HG02870 (cell line): ENCODE data around the gene BRD2.
"Not testable (repeated sequence)": the region's sequence is repeated elsewhere in the genome, so short reads cannot be mapped to it uniquely, and the experiment has no call there.

Source experiments
- ATAC-seq: cut with Tn5 transposase; IDR thresholded peaks from one replicate; pipeline ENCODE4 v1.9.1; 2021; ENCODE audit warnings: mild to moderate bottlenecking, moderate library complexity; ENCODE audit not compliant: unreplicated experiment

The BRD2 gene

DNA sequence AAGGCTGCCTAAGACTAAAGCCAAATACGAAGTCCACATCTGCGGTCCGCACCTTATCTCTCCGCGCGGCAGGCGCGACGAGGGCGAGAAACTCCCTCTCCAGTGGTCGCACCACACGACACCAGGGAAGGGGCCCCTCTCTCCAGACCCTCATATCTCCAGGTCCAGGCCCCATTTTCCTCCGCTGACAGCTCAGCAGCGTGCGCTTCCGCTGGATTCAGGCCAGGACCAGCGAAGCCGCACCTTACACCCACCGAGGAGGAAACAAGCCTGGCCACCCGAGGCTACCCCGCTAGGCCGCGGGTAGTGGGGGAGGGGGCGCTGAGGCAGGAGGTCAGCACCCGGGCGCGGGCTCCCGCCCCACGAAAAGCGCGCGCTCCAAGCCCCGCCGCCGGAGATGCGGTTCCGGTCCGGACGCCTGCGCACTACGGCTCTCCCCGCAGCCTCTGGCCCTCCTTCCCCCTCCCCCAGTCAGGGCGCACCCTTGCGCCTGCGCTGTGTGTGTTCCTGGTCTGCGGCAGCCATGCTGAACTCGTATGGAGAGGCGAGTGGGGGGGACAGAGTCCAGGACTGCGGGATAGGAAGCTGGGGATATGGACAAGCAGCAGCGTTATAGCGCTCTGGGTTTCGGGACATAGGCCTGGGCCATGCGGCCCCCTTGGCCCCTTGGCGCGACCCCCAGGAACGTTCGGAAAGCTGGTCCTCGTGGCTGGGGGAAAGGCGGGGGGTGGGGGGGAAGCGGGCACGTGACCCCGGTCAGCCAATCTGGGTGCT is at the start of gene BRD2:
Gene BRD2 (plus strand): TSS at position 502 of the 774 bp plus-strand sequence. CDS start 4,305 bp downstream, outside the sequence.
- peak; percentile 33 for ATAC-seq

DNA sequence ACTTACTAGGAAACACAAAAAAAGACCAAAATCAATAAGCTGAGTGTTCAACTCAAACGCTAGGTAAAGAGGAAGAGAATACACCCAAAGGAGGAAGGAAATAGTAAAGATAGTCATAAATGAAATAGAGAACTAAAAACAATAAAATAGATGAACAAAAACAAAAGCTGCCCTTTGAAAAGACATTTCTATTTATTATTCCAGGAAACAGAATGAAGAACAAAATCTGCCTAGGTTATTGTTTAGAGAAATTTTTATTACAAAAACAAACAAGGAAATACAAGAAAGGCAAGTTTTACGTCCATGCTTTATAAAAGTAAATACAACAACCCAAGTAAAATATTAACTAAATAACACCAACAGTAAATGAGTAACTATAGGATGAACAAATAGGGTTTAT is 47.7 kb upstream of the BRD2 start:
- ATAC-seq: no peak

DNA sequence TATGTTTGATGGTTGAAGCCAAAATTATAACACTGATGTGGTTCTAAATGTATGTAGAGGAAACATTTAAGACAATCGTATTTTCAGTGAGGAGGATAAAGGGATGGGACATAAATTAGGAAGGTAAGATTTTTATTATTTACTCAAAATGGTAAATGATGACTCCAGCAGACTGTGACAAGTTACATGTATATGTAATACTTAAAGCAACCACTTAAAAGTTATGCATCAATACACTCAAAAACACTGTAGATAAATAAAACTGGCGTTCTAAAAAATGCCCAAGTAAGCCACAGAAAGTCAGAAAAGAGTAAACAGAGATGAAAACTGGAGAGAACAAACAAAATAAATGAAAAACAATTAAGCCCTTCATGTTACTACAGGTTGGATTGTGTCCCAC is 46.3 kb upstream of the BRD2 start:
- ATAC-seq: no peak

DNA sequence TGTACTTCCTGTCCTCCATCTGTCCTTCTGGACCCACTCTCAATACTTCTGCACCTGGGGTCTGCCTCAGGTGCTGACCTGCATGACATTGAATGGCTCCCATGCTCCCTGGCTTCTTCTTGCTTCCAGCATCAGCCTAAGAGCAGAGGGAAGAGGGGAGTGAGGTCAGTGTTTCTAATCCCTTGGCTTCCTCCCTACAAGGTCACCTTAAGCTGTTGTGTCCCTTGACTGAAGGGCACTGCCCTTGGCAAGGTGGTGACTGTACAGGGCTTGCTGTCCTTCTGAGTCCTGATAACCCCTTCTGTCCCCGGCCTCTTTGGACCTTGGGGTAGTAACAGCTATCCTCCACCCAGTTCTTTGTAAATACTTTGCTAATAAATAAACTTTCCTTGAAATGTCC is 37.2 kb upstream of the BRD2 start:
- ATAC-seq: no peak

DNA sequence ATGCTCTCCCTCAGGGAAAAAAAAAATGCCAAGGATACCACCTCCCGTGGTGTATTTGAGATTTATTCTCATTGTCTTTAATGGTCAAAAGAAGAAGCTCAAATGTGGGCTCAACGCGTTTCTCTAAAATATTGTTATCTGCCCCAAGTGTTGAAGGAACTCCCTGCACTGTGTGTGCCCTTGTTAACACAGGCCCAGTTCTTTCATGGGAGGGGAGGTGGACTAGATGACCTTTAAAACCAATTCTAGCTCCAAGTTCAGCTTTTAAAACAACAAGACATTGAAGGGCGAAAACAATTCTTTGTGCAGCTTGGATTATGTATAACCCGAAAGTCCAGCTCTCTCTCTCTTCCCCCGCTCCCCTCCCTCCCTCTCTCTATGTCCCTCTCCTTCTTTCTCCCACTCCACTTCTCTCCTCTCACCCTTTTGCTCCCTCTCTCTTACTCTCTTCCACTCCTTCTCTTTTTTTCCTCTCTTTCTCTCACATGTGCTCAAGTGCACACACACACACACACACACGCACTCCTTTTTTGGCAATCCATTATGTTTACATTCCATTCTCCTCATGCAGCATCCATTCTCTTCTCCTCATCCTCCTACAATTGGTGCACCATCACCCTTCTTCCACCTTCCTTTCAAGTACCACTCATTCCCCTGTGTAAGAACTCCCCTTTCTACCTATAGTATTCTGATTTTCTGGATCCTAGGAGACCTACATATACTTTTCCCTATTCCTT is 36.1 kb upstream of the BRD2 start:
- no peak for ATAC-seq

DNA sequence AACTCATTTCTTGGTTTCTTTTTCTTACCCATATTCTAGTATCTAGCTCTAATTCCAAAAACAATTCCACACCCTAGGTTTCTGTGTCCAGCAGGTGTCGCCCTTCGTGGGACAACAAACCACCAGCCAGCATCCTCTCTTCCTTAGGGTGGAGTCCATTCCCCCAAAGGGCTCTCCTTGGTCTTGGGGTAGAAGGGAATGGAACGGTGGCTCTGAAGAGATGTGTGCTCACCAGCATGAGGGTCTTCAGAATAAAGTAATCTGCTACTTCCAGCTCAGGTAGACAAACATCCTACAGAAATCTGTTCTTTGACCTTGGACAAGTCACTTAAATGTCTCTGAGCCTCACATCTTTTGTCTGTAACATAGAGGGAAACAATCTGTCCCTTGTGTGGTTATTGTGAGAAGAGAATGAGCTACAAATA is 34.7 kb upstream of the BRD2 start:
- ATAC-seq: no peak

DNA sequence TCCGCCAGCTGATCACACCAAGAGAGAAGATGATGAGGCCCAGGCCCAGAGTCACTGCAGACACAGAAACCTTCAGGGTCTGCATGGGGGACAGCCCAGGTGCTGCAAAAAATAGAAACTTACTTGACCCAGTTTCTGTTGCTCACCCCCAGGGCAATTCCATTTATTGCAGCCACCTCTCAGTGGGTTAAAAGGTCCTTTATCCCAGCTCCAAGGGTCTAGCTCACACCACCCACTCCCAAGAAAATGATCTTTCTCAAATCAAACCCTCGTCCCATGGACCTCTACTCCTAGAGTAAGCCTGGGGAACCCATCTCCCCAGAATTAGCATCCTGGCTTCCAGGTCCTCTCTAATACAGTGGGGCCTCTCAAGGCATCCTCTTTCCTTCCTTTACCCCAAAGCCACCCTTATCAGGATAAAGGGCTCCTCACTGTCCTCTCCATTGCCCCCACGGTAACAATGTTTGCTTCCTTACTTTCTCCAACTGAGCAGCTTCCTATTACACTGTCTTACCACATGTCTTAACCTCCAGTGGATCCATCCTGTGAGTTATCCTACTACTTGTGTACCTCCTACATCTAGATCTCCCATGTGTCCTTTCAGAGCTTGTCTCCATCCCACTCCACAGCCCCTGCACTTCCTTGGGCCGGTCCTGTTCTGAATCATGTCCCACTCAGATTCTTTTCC is 32.7 kb upstream of the BRD2 start:
- ATAC-seq: no peak

DNA sequence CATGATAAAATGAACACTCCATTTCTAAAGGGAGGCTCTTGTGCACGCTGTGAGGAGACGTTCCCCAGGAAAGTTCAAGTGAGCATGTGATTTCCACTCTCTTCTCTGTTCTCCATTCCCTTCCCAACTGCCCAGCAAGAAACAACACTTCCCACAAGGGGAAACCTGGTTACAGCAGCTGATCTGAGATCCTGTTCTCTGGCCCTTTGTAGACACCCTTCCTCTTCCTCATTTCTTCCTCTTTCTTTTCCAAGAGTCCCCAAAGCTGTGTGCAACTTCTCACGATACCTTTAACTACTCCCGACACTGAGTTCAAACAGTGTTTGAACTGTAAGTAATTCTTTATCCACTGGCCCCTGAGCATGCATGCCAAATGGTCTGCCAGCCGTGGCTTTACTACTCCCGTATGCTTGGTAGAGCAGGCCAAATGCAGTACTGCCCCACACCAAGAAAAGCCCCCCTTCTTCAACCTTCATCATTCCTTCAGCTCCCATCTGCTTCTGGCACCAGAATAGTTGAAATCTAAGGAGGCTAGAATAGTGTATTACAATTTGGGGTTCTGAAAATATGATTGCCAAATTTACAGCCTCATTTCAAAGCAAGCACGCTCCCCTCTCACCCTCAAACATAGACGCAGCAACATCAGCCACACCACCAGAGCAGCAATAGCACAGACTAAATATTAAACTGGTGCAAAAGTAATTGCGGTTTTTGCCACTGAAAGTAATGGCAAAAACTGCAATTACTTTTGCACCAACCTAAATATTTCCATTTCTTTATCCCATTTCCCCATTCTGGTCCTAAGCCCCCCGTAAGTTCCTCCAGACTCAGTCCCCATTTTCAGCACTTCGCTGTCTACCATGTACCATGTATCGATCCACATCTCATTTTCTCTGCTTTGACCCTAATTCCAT is 31.9 kb upstream of the BRD2 start:
- no peak for ATAC-seq

DNA sequence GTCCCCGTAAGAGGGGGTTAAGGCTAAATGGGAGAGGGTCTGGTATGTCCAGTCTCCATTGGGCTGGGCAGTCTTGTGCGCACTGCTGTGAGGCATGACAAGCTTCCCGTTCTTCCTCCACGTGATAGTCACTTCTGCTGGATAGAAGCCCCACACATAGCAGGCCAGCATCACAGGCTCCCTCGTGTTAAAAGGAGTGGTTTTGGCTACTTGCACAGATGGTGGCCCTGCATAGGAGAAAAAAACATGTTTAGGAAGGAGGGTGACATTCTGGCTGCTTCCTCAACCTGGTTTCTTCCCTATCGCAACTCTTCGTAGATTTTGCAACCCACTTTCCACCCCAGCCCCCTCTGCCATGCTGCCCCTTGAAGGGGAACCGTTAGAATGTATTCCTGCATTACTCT is 31.2 kb upstream of the BRD2 start:
- no peak for ATAC-seq

DNA sequence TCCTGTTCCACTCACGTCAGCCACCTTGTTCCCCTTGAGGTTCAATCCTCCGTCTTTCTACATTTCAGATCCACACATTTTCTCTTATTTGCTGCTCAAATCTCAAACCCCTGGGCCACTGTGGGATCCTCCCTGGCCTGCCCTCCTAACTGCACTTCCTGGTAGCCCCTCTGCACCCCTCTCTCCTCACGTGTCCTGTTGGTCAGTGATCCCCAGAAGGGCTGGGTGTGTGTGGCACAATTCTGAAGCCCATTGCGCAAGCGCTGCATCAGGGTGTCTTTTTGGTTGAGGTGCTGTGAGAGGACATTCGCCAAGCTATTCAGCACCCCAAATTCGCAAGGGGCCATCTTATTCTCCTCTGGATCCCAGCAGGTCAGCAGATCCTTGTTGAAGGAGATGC is 29.9 kb upstream of the BRD2 start:
- ATAC-seq: no peak

DNA sequence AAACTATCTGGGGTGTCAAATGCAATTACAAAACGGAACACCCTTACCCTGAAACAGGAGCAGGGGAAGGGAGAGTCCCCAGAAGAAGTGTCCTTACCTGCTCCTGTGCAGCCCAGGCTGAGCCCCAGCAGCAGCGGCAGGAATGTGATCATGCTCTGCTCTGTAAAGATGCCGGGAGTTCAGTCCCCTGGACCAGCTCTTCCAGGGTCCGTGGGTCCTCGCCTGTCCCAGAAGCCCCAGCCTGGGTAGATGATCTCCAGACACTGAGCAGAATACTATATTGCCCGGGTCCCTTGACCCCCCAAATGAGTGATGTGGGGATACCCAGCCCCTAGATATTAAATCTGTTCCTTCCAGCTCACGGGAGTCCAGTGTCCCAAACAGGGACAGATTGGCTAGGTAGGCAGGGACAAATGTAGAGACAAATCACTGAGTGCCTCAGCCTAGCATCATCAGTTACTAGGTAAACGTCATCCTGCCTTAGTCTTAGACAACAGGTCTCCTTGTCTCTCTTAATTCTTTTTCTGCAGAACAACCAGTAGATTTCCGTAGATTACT is 27.7 kb upstream of the BRD2 start, which contains the start of gene HLA-DMB:
Gene HLA-DMB (minus strand): TSS at position 373 of the 558 bp plus-strand sequence. CDS start 221 bp downstream, at position 152.
- peak; percentile 59 for ATAC-seq

DNA sequence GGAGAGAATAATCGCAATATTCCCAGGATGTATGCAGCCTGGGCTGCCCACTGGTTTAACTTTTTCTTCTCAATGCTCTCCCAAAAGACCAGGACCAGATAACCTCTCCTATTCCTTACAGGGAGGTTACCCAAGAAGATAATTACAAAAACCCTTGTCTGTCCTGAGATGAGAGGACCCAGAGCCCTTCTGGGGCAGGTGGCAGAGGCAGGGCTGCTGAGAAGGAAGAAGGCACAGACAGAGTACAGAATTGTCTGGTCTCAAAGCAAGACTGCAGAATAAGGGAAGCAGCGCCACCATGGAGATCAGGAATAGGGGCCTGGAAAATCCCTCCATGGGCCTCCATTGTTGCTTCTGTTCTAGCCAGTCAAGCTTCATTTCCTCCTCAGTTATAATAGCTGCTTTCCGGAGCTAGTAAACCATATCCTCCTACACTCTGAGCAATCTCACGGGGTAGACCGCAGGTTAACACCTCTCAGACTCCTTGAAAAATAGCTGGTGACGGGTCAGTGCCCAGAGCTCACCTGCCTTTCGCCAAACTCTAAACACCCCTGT is 27.1 kb upstream of the BRD2 start:
- ATAC-seq: peak; percentile 43

DNA sequence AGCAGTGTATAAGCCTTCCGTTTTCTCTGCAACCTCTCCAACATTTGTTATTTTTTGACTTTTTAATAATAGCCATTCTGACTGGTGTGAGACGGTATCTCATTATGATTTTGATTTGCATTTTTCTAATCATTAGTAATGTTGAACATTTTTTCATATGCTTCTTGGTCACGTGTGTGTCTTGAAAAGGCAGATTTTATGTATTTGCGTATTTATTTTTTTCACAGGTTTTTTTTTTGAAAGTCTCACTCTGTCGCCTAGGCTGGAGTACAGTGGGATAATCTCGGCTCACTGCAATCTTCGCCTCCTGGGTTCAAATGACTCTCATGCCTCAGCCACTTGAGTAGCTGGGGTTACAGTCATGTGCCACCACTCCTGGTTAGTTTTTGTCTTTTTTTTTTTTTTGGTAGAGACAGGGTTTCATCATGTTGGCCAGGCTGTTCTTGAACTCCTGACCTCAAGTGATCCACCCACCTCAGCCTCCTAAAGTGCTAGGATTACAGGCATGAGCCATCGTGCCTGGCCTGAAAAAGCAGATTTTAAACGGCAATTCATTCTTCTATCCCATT is 25.8 kb upstream of the BRD2 start:
- not testable (repeated sequence) for ATAC-seq

DNA sequence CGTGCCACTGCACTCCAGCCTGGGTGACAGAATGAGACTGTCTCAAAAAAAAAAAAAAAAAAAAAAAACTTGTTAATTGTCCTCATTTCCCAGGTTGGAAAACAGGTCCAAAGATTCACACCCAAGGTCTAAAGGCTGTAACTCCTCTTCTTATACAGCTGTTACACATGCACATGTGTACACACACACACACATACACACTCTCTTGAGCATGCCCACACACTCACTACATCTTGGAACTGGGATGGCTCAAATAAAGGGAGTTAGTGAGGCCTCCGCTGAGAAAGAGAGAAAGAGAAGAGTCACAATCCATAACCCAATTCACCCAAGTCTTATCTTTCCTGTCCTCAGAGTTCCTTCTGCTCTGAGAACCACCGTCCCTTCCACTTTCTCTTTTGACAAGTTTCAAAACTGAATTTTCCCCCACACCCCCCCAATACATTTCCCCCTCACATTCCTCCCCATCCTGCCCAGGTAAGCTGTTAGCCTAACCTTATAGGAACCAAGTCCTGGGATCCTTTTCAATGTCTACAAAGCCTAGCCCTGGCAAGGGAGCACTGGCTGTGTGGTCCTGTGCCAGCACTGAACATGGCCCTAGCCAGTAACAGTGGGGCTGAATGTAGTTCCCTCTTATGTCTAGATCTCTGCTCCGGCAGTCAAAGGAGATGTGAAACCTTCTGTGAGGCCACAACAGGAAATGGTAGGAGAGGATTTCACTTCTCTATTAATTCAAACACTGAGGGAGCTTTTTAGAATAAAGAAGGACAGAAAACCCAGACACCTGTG is 24.3 kb upstream of the BRD2 start:
- ATAC-seq: no peak

DNA sequence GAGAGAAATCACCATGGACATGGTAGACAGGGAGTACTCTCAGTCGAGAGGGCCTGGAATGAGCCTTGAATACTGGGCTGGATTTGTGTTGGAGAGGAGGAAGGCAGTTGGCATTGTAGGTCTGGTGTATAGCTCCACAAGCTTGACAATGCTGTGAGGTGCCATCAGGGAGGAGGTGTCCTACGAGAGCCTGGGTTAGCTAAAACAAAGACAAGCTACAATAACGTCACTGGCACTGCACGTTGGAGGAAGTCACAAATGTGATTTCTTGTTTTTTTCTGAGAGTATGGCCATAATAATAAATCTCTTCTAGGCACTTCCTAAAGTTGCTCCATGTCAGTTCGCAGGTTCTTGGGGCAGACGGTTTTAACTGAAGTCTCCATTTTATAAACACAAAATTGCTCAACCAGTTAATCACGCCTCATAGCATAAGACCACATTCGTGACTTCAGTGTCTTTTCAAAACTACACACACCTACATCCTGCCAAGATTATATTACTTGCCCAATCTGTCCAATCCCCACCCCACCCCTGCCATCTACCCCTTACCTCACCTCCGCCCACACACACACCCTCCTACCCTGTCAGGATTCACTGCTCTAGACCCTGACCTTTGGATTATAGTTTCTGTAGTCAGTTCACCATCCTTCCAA is 23.2 kb upstream of the BRD2 start:
- ATAC-seq: no peak

DNA sequence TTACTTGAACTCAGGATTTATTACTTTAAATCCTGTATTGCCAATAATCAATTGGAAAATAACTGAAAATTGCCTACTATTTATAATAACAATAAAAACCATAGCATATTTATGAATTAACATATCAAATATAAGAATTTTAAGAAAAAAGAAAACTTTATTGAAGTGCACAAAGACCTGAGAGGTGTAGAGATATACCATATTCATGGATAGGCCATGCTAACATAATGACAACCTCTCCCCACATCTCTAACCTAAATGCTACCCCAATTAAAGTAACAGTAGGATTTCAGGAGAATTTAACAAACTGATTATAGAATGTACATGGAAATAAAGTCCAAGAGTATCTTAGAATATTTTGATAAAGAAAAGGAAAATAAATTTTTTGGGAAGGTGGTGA is 22.4 kb upstream of the BRD2 start:
- no peak for ATAC-seq

DNA sequence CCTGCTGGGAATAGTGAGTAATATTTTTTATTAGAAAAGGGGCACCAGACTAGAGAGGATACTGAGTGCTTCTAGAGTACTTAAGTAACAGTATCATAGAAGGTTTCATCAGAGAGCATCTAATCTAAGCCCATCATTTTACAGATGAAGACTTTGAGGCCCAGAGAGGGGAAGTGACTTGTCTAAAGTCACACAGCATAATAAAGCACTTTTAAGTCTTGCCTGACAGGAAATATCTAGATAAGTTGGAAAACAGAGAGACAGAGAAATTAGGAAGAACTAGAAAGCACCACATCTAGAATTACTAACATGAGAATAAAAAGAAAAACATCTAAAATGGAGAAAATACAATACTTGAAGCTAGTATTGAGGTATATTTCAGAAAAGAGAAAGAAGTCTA is 21.5 kb upstream of the BRD2 start:
- ATAC-seq: no peak
